ENCODE data around the gene ORM2. TPM values are rescaled to one million over a fixed set of nuclear protein-coding genes. Genes with fewer than 3 reads are reported as not detected.

The ORM2 gene
- total and polyA plus RNA-seq, 2 of the 8 experiments (the other 6 are each of a cell fraction or from before 2014, with no cell fraction given) = 1.3 TPM; not detected in 1

- WGBS, 2 experiments (ENCODE audit: extremely low coverage in 1 of 2, insufficient coverage in 1 of 2, insufficient read length in 1 of 2, insufficient replicate concordance in 2 of 2, low coverage in 1 of 2, low lambda C conversion rate in 2 of 2, missing lambda C conversion rate in 1 of 2) = 93% methylated on average over 8 of the region's 8 CpGs; no CpG with 5 or more reads in 1 of the 2 experiments
- H4K91ac ChIP-seq (replicated peaks; ENCODE audit: insufficient read length, low read length) = no peak overlapping the region
- POLR2A ChIA-PET (ENCODE audit: partially characterized antibody) = no interaction called here
These were observed 7.9 kb upstream of the ORM2 start for GRCh38 chr9:114321759-114322158.

More at GRCh38 chr9:114321759-114322158, 7.9 kb upstream of the ORM2 start:
- Histone ChIP-seq H3K18ac (ENCODE audit: extremely low read depth, low read length) (no peak overlapping the region), H2AK5ac (ENCODE audit: low read depth, low read length) (no peak overlapping the region), H2BK20ac (ENCODE audit: low read length) (no peak overlapping the region), H3K4me2 (ENCODE audit: insufficient read depth in 1 of 2, low read depth in 2 of 2, low read length in 2 of 2) (no peak overlapping the region), H3K9ac (replicated peaks in 1 of 4; ENCODE audit: extremely low read depth in 1 of 4, low read depth in 3 of 4, low read length in 3 of 4) (no peak overlapping the region), H3K14ac (ENCODE audit: insufficient read length) (no peak overlapping the region), H3K36me3 (ENCODE audit: control insufficient read depth in 2 of 4, insufficient read depth in 4 of 4, low read length in 3 of 4) (no peaks in the 10 kb centered on the region), H3K23me2 (ENCODE audit: low read depth, low read length) (peaks cover 1% of the 10 kb centered on the region; the same call in 1 of the 2 replicates), H3K79me1 (ENCODE audit: low read depth, low read length) (no peaks in the 10 kb centered on the region), H3K9me3 (ENCODE audit: insufficient read depth in 2 of 2, low read depth in 1 of 2, low read length in 1 of 2) (no peaks in the 10 kb centered on the region), H3K27me3 (replicated peaks in 1 of 4; ENCODE audit: control insufficient read depth in 3 of 4, extremely low read depth in 1 of 4, insufficient read depth in 3 of 4, low read length in 3 of 4) (no peaks in the 10 kb centered on the region), H4K8ac (ENCODE audit: extremely low read depth, insufficient read depth, low read length) (no peak overlapping the region), H3K56ac (replicated peaks; ENCODE audit: insufficient read length, low read depth, low read length) (no peak overlapping the region), H2BK15ac (ENCODE audit: low read length) (no peak overlapping the region), H3K27ac (ENCODE audit: low read depth, low read length) (no peak overlapping the region), H3K23ac (ENCODE audit: insufficient read length) (no peak overlapping the region), H3K79me2 (ENCODE audit: control insufficient read depth in 1 of 2, insufficient read depth in 2 of 2, low read length in 2 of 2) (no peaks in the 10 kb centered on the region), H3K4ac (replicated peaks; ENCODE audit: insufficient read length, low read depth, low read length) (no peak overlapping the region), H2BK12ac (ENCODE audit: low read depth, low read length) (no peak overlapping the region), H4K5ac (ENCODE audit: insufficient read length, low read depth, low read length) (no peak overlapping the region), H3K4me1 (replicated peaks in 1 of 4; ENCODE audit: control insufficient read depth in 3 of 4, insufficient read depth in 4 of 4, low read length in 3 of 4) (no peaks in the 10 kb centered on the region), H2BK5ac (ENCODE audit: low read depth, low read length) (no peak overlapping the region), H3K4me3 (ENCODE audit: extremely low read depth in 1 of 4, insufficient read depth in 2 of 4, low read depth in 3 of 4, low read length in 4 of 4) (no peak overlapping the region), H4K20me1 (replicated peaks in 1 of 2; ENCODE audit: control insufficient read depth in 1 of 2, insufficient read depth in 2 of 2, low read length in 2 of 2) (no peaks in the 10 kb centered on the region), H2AFZ (ENCODE audit: low read length) (no peak overlapping the region), H2BK120ac (replicated peaks; ENCODE audit: low read depth, low read length) (no peak overlapping the region)
- CTCF ChIA-PET (ENCODE audit: partially characterized antibody) = interaction anchor here (1.1 to 1.5 kb wide), 2 partner anchors 14 to 31 kb away, joined by 3 to 7 read pairs; no protein-coding TSS in a partner anchor
- TF ChIP-seq RFX5 (IDR thresholded peaks at IDR 0.05; ENCODE audit: borderline replicate concordance, low read depth, low read length) (no peak), SRF (IDR thresholded peaks at IDR 0.05; ENCODE audit: low read depth, low read length) (no peak), NRF1 (IDR thresholded peaks at IDR 0.05; ENCODE audit: low read depth, low read length) (no peak), SIX5 (IDR thresholded peaks at IDR 0.05; ENCODE audit: low read depth, low read length) (no peak), RAD21 (IDR thresholded peaks at IDR 0.05 in 1 of 2, conservative IDR thresholded peaks at IDR 0.05 in 1 of 2; ENCODE audit: low read depth in 2 of 2, low read length in 2 of 2) (no peak), EZH2 (IDR thresholded peaks at IDR 0.05; ENCODE audit: low read depth, low read length, severe bottlenecking) (no peak), POU5F1 (IDR thresholded peaks at IDR 0.05; ENCODE audit: low read depth, low read length) (no peak), FOSL1 (IDR thresholded peaks at IDR 0.05; ENCODE audit: insufficient read depth, low read depth, low read length) (no peak), SP2 (IDR thresholded peaks at IDR 0.05; ENCODE audit: low read length) (no peak), KDM4A (IDR thresholded peaks at IDR 0.05; ENCODE audit: low read depth, low read length, severe bottlenecking) (no peak), KDM5A (IDR thresholded peaks at IDR 0.05; ENCODE audit: low read length) (no peak), SIN3A (conservative IDR thresholded peaks at IDR 0.05 in 1 of 2, IDR thresholded peaks at IDR 0.05 in 1 of 2; ENCODE audit: low read depth in 1 of 2, low read length in 2 of 2) (no peak), SUZ12 (IDR thresholded peaks at IDR 0.05; ENCODE audit: low read length) (no peak)
- DNase-seq (ENCODE audit: low read depth in 1 of 2, low spot score in 2 of 2) (no peak), FAIRE-seq (no peak)
